HEK293T (cell line): ENCODE results near the gene GMDS.

Experiments used
- CTCF ChIA-PET: fragments of 350-600 bp; formaldehyde crosslinking; extraction: SDS; loops from one replicate; lab custom pipeline; 2021; ENCODE audit warnings: antibody characterized with exemption, inconsistent platforms; lab: Yijun Ruan, JAX
- POLR2A ChIA-PET: fragments of 350-600 bp; formaldehyde crosslinking; extraction: SDS; loops from one replicate; lab custom pipeline; 2020; ENCODE audit warnings: antibody characterized with exemption, inconsistent platforms; lab: Yijun Ruan, JAX
- DNase-seq: peaks from one replicate; pipeline ENCODE4 v3.0.0; 2012; ENCODE audit warnings: mixed read lengths; ENCODE audit errors: extremely low spot score
- ARNT ChIP-seq: fragments of 450-650 bp; IDR thresholded peaks from 2 replicates; pipeline ENCODE4 v1.6.1; 2017; ENCODE audit warnings: mild to moderate bottlenecking
- BHLHE40 ChIP-seq: fragments of 450-650 bp; IDR thresholded peaks from 2 replicates; pipeline ENCODE4 v1.6.1; 2016; ENCODE audit warnings: mild to moderate bottlenecking, moderate library complexity, borderline replicate concordance
- CTBP1 ChIP-seq: fragments of 450-650 bp; IDR thresholded peaks from 2 replicates; pipeline ENCODE4 v1.6.1; 2016; ENCODE audit warnings: borderline replicate concordance
- ELF4 ChIP-seq: fragments of 450-650 bp; IDR thresholded peaks from 2 replicates; pipeline ENCODE4 v1.6.1; 2017; ENCODE audit warnings: antibody characterized with exemption
- FOXA1 ChIP-seq: fragments of 450-650 bp; IDR thresholded peaks from 2 replicates; pipeline ENCODE4 v1.6.1; 2016; ENCODE audit warnings: mild to moderate bottlenecking
- FOXK2 ChIP-seq: fragments of 450-650 bp; IDR thresholded peaks from 2 replicates; pipeline ENCODE4 v1.6.1; 2016; ENCODE audit warnings: mild to moderate bottlenecking
- FOXM1 ChIP-seq: fragments of 450-650 bp; IDR thresholded peaks from 2 replicates; pipeline ENCODE4 v1.6.1; 2017; ENCODE audit warnings: mild to moderate bottlenecking, borderline replicate concordance
- HDGF ChIP-seq: fragments of 450-650 bp; IDR thresholded peaks from 2 replicates; pipeline ENCODE4 v1.6.1; 2017; ENCODE audit warnings: antibody characterized with exemption, borderline replicate concordance
- L3MBTL2 ChIP-seq: fragments of 450-650 bp; conservative IDR thresholded peaks from 2 replicates; pipeline ENCODE4 v1.6.1; 2016; ENCODE audit warnings: mild to moderate bottlenecking
- LEF1 ChIP-seq: fragments of 450-650 bp; IDR thresholded peaks from 2 replicates; pipeline ENCODE4 v1.6.1; 2017; ENCODE audit warnings: mild to moderate bottlenecking, borderline replicate concordance
- NFRKB ChIP-seq: fragments of 450-650 bp; IDR thresholded peaks from 2 replicates; pipeline ENCODE4 v1.6.1; 2016; ENCODE audit warnings: mild to moderate bottlenecking, moderate library complexity
- PKNOX1 ChIP-seq: fragments of 450-650 bp; IDR thresholded peaks from 2 replicates; pipeline ENCODE4 v1.6.1; 2016
- SP1 ChIP-seq: fragments of 450-650 bp; IDR thresholded peaks from 2 replicates; pipeline ENCODE4 v1.6.1; 2017
- SUZ12 ChIP-seq: fragments of 450-650 bp; IDR thresholded peaks from 2 replicates; pipeline ENCODE4 v1.6.1; 2016; ENCODE audit warnings: mild to moderate bottlenecking
- TARDBP ChIP-seq: fragments of 450-650 bp; IDR thresholded peaks from 2 replicates; pipeline ENCODE4 v1.6.1; 2016
- ZNF384 ChIP-seq: fragments of 450-650 bp; IDR thresholded peaks from 2 replicates; pipeline ENCODE4 v1.6.1; 2016

GMDS gene

GRCh38 chr6:2140438-2141128, 104.8 kb downstream of the GMDS start:
- no peak for DNase-seq
- ChIA-PET CTCF (no interaction called here), POLR2A (no interaction called here)
- TF ChIP-seq FOXK2 (no peak), ELF4 (no peak), SUZ12 (no peak), LEF1 (no peak), HDGF (no peak)

GRCh38 chr6:2135401-2135800, 110.0 kb downstream of the GMDS start:
- no peak for DNase-seq
- POLR2A ChIA-PET: no interaction called here
- CTCF ChIA-PET: no interaction called here
- TF ChIP-seq BHLHE40 (no peak), L3MBTL2 (no peak), PKNOX1 (no peak), FOXA1 (no peak), LEF1 (no peak), FOXM1 (no peak), CTBP1 (no peak), ARNT (no peak), SP1 (no peak), NFRKB (no peak), FOXK2 (no peak), TARDBP (no peak), ELF4 (no peak), SUZ12 (no peak), HDGF (no peak), ZNF384 (no peak)

- TF ChIP-seq L3MBTL2 (no peak), LEF1 (no peak), HDGF (no peak), FOXA1 (no peak), FOXK2 (no peak), FOXM1 (no peak), SP1 (no peak)
- ChIA-PET POLR2A (interaction anchor here (0.8 kb wide), 1 partner anchor 9 kb away, joined by 3 read pairs; no protein-coding TSS in a partner anchor), CTCF (no interaction called here)
- DNase-seq: no peak
These were observed 110.9 kb downstream of the GMDS start for GRCh38 chr6:2134554-2134953.

GRCh38 chr6:2133716-2134310, 111.6 kb downstream of the GMDS start:
- DNase-seq: no peak
- no peak for TF ChIP-seq FOXA1
- no peak for TF ChIP-seq ZNF384
- TF ChIP-seq ARNT: no peak
- no peak for TF ChIP-seq L3MBTL2
- no peak for TF ChIP-seq SP1
- no peak for TF ChIP-seq SUZ12
- no peak for TF ChIP-seq FOXM1
- no peak for TF ChIP-seq FOXK2
- no peak for TF ChIP-seq BHLHE40
- TF ChIP-seq ELF4: no peak
- no peak for TF ChIP-seq PKNOX1
- TF ChIP-seq HDGF: no peak
- no peak for TF ChIP-seq TARDBP
- TF ChIP-seq CTBP1: no peak
- TF ChIP-seq NFRKB: no peak
- TF ChIP-seq LEF1: no peak
- ChIA-PET CTCF (no interaction called here), POLR2A (interaction anchor here (0.8 kb wide), 1 partner anchor 8 kb away, joined by 3 read pairs; no protein-coding TSS in a partner anchor)

- ChIA-PET CTCF (interaction anchor here (1.0 kb wide), 1 partner anchor 29 kb away, joined by 4 read pairs; no protein-coding TSS in a partner anchor), POLR2A (no interaction called here)
- DNase-seq: no peak
- TF ChIP-seq L3MBTL2: no peak
- TF ChIP-seq PKNOX1: no peak
- no peak for TF ChIP-seq ZNF384
- no peak for TF ChIP-seq ELF4
- TF ChIP-seq SP1: no peak
- no peak for TF ChIP-seq TARDBP
- TF ChIP-seq CTBP1: no peak
- no peak for TF ChIP-seq SUZ12
- no peak for TF ChIP-seq FOXK2
- no peak for TF ChIP-seq BHLHE40
- no peak for TF ChIP-seq LEF1
- TF ChIP-seq NFRKB: no peak
- no peak for TF ChIP-seq HDGF
- no peak for TF ChIP-seq FOXA1
- no peak for TF ChIP-seq ARNT
These were observed 112.5 kb downstream of the GMDS start for GRCh38 chr6:2132916-2133315.

GRCh38 chr6:2132416-2132815, 113.0 kb downstream of the GMDS start:
- POLR2A ChIA-PET: no interaction called here
- no peak for TF ChIP-seq ARNT
- TF ChIP-seq L3MBTL2: no peak
- no peak for TF ChIP-seq LEF1
- TF ChIP-seq ZNF384: no peak
- no peak for TF ChIP-seq FOXM1
- TF ChIP-seq SUZ12: no peak
- no peak for DNase-seq
- CTCF ChIA-PET: interaction anchor here (0.9 to 1.0 kb wide), 2 partner anchors 28 to 534 kb away, joined by 3 to 4 read pairs; no protein-coding TSS in a partner anchor
